Tongue (tissue), 2 donors: Measurements from ENCODE around the gene TENM4. TPM values are rescaled to one million over a fixed set of nuclear protein-coding genes. Genes with fewer than 3 reads are reported as not detected.

Source experiments
- DNase-seq: peaks from one replicate; pipeline ENCODE4 v3.0.0-alpha.2; 2015
- total RNA-seq: library from RNA; depleted of rRNA; stranded (reverse); fragments of >200 nt; gene quantifications from one replicate; pipeline ENCODE4 v1.2.3, GENCODE V29; 2014

TENM4 gene
- total RNA-seq, 1 donor from 2014 or later = 63.7 TPM

DNA sequence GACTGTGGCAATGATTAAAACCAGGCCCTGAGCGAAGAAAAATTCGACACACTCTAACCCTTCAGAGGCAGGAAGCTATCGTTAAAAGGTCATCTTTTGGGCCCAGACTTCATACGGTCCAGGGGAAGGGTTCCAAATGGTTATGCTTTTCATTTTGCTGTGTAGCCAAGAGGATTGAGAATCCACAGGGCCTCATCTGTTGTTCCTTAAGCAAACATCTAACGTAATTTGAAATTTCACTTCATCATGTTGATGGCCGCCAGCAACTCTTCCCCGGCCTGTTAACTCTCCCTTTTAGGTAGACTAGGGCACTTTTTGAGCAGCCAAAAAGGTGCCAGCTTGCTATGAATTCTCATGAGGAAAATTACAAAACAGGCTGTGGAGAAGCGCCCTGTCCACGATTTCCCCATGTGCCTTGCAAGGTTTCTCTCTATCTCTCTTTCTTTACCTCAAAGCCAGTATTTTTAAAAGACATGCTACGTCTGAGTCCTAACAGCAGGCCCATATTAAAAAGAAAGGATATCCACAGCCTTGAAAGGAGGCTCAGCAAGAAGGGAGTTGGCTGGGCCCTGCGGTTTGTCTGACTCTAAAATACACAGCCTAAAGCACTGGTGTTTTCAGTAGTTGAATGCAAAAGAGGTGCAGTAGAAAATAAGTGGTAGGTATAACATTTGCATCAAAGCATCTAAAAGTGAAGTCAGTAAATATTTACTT is 509.9 kb downstream of the TENM4 start:
- DNase-seq = no peak

GRCh38 chr11:78929906-78930220 is 511.0 kb downstream of the TENM4 start:
- DNase-seq = no peak

DNA sequence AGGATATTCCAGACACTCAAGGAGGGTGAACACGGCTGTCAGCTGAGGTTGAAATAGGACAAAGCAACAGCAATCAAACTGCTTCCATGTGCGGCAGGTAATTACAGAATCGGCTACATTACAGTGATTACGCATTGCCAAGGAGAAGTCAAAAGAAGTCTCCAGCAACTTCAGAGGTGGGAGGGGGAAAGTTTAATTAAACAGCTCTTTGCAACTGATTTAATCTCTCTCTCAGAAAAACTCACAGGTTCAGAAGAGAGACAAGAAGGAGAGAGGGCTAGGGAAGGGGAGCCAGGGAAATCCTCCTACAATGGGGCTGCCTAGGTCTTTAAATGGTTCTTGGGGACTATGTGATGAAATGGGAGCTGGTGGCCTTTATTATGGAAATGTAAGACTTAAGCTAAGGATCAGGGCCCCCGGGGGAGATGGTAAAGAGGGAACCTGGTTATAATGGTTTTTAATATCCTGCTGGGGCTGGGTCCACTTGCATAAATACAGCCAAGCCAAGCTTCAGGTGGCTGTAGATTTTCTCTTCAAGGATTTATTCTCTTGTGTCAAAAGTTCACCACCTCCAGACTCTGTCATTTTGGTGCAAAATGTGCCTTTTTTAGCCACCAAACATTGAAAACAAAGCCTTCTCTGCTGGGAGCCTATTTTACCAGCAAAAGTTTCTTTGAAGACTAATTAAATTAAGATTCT is 511.5 kb downstream of the TENM4 start:
- no peak for DNase-seq

DNA sequence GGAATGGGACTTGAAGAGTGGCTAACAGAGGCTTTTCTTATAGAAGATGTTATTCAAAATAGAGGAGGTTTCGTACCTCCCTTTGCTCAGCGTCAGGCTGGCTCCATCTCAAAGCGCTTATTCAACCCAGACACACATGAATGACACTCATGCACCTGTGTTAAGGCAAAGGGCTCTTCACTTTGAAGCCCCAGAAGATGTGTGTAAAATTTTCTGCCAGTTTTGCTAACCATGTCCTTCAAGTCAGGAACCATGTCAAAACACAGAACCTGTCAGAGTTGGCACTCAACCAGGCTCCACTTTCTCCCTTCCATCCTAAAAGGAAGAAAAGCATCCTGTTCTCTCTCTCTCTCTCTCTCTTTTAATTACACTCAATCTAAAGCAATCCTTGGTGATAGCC is 513.3 kb downstream of the TENM4 start:
- no peak for DNase-seq

GRCh38 chr11:78926633-78927338 is 514.0 kb downstream of the TENM4 start:
- DNase-seq = no peak

- DNase-seq = no peak
Observed at GRCh38 chr11:78925387-78925786, 515.4 kb downstream of the TENM4 start.

- DNase-seq = no peak
Observed at GRCh38 chr11:78922859-78923625, 517.8 kb downstream of the TENM4 start.

DNA sequence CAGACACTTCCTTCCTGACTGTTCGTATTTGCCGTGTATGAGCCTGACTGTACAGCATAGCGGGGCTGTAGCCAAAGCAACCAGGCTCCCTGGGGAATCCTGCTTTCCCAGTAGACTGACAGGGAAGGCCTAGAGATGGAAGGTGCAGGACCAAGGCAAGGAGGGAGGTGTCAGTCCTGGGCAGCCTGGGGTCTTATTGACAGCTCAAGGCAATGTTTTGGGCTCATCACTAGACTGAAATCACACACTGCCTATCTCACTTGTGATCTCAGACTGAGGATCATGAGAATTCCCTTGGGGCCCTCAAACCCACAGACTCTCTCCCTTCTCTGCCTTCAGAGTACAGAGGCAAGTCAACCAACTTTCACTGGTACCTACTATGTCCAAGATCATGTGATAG is 519.3 kb downstream of the TENM4 start:
- no peak for DNase-seq

GRCh38 chr11:78920329-78920728 is 520.5 kb downstream of the TENM4 start:
- DNase-seq = peak; percentile 19

DNA sequence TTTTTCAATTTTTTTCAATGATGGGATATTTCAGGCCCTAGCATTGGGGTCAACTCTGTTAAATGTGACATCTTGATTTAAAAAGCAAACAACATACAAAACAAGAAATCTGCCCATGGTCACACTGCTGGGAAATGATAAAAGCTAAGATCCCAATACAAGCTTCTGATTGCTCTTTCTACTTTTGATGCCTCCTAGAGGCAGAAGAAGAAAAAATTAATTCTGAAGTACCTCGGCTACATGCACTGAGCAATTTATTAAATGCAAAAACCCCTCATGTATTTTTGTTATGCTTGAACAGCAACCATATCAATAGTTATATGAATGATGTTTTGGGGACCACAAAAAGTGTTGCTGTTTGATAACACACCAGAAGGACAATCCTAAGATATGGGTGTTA is 524.1 kb downstream of the TENM4 start:
- DNase-seq = no peak

- DNase-seq = no peak
Observed at GRCh38 chr11:78914503-78914902, 526.3 kb downstream of the TENM4 start.

DNA sequence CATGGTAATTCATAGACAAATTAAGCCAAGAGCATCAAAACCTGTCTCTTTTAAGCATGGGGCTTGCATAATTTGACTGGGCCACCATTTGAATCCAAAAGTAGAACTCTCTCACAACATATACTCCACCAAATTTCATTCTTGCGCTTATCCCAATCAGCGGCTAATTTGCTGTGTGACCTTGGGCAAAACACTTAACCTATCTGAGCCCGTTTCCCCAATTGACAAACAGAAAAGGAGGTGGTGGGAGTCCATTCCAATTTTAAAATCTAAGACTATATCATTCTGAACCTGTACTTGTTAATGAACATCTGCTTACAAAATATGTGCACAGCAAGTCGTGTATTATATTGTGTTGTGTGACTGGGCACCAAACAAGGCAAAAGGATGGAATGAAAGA is 528.1 kb downstream of the TENM4 start:
- no peak for DNase-seq

DNA sequence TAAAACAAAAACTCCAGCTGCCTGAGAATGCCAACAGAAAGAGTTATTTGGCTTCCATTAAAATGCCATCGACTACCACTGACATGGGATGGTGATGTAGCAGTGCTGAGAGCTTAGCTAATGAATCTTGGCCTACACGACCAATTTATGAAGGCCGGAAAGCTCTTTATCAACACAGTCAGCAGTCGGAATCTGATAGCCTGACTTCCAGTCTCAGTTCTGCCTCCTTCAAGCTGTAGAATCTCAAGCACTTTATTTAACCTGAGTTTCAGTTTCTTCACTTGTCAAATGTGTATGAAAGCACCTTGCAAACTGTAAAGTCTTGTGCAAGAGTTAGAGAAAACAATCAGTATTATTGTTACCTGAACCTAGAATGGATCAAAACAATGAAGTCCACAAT is 530.5 kb downstream of the TENM4 start:
- no peak for DNase-seq

DNA sequence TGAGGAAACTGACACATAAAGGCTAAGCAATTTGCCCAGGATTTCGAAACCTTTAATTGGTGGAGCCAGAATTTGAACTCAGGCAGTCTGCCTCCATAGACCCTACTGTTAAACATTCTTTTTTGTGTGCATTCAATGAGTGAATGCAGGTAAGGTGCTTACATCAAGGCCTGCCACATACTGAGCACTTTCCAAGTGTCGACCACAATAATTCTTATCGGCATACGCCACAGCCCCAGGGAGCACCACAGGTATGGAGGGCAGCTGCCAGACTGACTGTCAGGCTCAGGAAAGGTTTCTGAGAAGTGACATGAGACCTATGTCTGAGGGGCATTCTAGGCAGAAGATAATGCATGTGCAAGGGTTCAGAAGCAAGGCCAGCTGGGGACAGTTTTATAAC is 531.4 kb downstream of the TENM4 start:
- no peak for DNase-seq

GRCh38 chr11:78907636-78908035 is 533.2 kb downstream of the TENM4 start:
- DNase-seq = no peak

- no peak for DNase-seq
Observed at GRCh38 chr11:78906566-78906965, 534.3 kb downstream of the TENM4 start.

DNA sequence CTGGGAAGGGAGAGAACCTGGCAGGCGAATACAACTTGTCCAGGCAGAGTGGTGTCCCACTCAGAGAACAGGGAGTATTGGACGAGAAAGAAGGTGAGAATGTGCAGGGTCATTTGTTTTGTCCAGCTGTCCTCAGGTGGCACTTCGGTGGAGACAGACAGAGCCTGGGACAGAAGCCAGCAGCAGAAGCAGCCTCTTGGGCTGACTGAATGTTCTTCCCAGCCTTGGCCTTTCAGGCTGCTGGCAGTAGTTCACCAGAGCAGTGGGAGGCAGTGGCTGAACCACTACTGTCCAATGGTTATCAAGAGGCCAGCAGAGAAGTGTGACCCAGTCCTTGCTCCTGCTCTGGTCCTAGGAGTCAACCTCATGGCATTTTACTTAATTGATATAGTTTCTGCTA is 535.1 kb downstream of the TENM4 start:
- DNase-seq = no peak

DNA sequence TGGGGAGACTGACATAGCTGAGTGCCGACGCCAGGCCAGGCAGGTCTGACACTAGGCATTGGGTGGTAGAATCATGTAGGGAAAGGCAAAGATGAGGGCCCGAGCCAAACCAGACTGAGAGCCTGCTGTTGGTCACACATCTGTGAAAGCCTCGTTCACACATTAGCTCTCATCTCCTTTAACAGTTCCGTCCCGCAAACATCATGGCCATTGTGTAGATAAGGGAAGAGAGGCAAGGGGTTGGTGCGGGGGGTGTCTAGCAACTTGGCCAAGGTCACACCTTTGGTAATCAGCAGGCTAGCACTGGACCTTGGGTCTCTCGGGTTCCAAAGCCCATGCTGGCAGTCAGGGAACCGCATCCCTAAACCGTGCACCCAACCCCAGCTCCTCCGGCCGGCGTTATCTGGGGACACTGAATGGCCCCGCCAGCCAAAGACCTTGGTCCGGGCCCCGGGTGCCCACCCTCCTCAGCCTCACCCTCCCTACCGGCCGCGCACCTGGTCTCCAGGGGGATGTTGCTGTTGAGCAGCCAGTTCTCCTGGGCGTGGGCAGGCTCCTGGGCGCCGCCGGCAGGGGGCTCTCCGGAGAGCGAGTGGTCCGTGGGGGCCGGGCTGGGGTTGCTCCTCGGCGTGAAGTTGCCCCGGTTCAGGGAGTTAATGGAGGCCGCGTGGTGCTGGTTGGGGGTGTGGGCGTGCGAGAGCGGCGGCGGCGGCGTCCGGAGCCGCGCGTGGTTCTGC is 537.9 kb downstream of the TENM4 start:
- DNase-seq = no peak

DNA sequence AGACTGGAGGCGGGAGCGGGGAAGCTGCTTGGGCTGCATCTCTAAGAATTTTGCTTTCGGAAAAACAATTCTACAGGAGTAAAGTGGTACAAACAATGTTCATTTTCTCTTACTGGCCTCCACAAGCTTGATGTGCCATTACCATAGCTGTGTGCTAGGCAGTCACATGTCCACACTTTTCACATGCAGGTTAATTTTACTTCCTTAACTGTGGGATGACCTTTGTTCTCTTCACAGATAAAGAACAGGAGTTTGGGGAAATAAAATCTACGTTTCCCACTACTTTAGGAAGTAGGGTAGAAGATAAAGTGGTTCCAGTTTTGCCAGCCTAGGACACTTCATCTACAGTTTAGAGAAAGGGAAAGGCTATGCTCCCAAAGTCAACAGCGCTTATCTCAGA is 539.0 kb downstream of the TENM4 start:
- DNase-seq = no peak

GRCh38 chr11:78898266-78898775 is 542.5 kb downstream of the TENM4 start:
- DNase-seq = no peak

- no peak for DNase-seq
Observed at GRCh38 chr11:78893996-78894395, 546.8 kb downstream of the TENM4 start.

DNA sequence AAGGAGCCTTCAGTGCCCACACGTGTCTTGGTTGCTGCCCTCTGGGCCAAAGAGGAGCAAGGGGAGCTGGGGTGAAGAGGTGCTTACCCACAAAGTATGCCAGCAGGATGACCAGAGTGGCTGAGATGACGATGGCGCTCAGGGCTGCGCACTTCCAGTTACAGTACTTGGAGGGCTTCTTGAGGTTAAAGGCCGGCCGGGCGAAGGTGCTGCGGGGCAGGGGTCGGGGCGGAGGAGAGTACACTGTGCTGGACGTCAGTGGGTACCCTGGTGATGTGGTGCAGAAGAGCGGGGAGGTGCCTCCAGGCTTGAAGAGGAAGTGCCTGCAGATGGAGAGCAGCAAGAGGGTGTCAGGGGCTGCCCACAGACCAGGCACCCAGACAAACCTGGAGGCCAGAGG is 551.1 kb downstream of the TENM4 start:
- DNase-seq = no peak
